Mesothelial cell of epicardium (in vitro differentiated cells): ENCODE results near the gene LRGUK. TPM values are rescaled to one million over a fixed set of nuclear protein-coding genes. Genes with fewer than 3 reads are reported as not detected.
"Not testable (repeated sequence)": the region's sequence is repeated elsewhere in the genome, so short reads cannot be mapped to it uniquely, and the experiment has no call there.

Source experiments
- DNase-seq, 2 experiments: peaks; one replicate each; pipeline ENCODE4 v3.0.0; 2021; ENCODE audit warnings: low spot score in 2 of 2; ENCODE audit not compliant: unreplicated experiment in 2 of 2
- H3K27ac Mint-ChIP-seq: 2 replicates; pipeline ENCODE4 v1.8.0; 2021; ENCODE audit warnings: mixed read lengths
- H3K27me3 Mint-ChIP-seq: 2 replicates; pipeline ENCODE4 v1.8.0; 2021; ENCODE audit warnings: low read depth, mixed read lengths
- H3K36me3 Mint-ChIP-seq: 2 replicates; pipeline ENCODE4 v1.8.0; 2021; ENCODE audit warnings: mixed read lengths
- H3K4me1 Mint-ChIP-seq: 2 replicates; pipeline ENCODE4 v1.8.0; 2021; ENCODE audit warnings: mixed read lengths
- H3K4me3 Mint-ChIP-seq: 2 replicates; pipeline ENCODE4 v1.8.0; 2021; ENCODE audit warnings: mild to moderate bottlenecking, moderate library complexity, mixed read lengths
- H3K9me3 Mint-ChIP-seq: 2 replicates; pipeline ENCODE4 v1.8.0; 2021; ENCODE audit warnings: mixed read lengths
- CTCF ChIP-seq: fragments of 200-600 bp; sonication (generic); IDR thresholded peaks from one replicate; pipeline ENCODE4 v1.5.0; 2021; ENCODE audit warnings: antibody characterized with exemption; ENCODE audit not compliant: unreplicated experiment
- total RNA-seq: library from RNA; stranded (reverse); gene quantifications from 3 replicates; pipeline ENCODE4 v1.2.1, GENCODE V29; 2021

Gene LRGUK
- total RNA-seq, 1 donor from 2014 or later: 0.96 TPM

GRCh38 chr7:134212576-134213546 lies 85.7 kb downstream of the LRGUK start:
- Mint-ChIP-seq H3K36me3 (no peaks in the 10 kb centered on the region), H3K4me1 (no peaks in the 10 kb centered on the region), H3K27ac (no peak overlapping the region), H3K4me3 (no peak overlapping the region), H3K9me3 (no peaks in the 10 kb centered on the region), H3K27me3 (peaks cover 5% of the 10 kb centered on the region)
- no peak for TF ChIP-seq CTCF
- DNase-seq: no peak

GRCh38 chr7:134220236-134220635 lies 93.1 kb downstream of the LRGUK start:
- Mint-ChIP-seq H3K4me3 (no peak overlapping the region), H3K27me3 (peaks cover 11% of the 10 kb centered on the region), H3K4me1 (no peaks in the 10 kb centered on the region), H3K9me3 (no peaks in the 10 kb centered on the region), H3K36me3 (no peaks in the 10 kb centered on the region), H3K27ac (no peak overlapping the region)
- no peak for TF ChIP-seq CTCF
- DNase-seq: no peak

- Mint-ChIP-seq H3K9me3 (peaks cover 24% of the 10 kb centered on the region), H3K27me3 (peaks cover 32% of the 10 kb centered on the region)
- not testable (repeated sequence) for DNase-seq, H3K4me1 Mint-ChIP-seq, H3K27ac Mint-ChIP-seq, H3K4me3 Mint-ChIP-seq, H3K36me3 Mint-ChIP-seq
Measured at GRCh38 chr7:134231296-134231695, 104.2 kb downstream of the LRGUK start.

GRCh38 chr7:134234216-134234615 lies 107.1 kb downstream of the LRGUK start:
- DNase-seq: no peak
- Mint-ChIP-seq H3K27me3 (peaks cover 32% of the 10 kb centered on the region), H3K4me3 (no peak overlapping the region), H3K36me3 (no peaks in the 10 kb centered on the region), H3K9me3 (peaks cover 27% of the 10 kb centered on the region), H3K4me1 (no peaks in the 10 kb centered on the region), H3K27ac (no peak overlapping the region)
- no peak for TF ChIP-seq CTCF

GRCh38 chr7:134245253-134245652 lies 118.1 kb downstream of the LRGUK start:
- no peak for TF ChIP-seq CTCF
- Mint-ChIP-seq H3K27me3 (no peaks in the 10 kb centered on the region), H3K4me3 (no peak overlapping the region), H3K36me3 (peaks cover under 1% of the 10 kb centered on the region), H3K4me1 (peaks cover 6% of the 10 kb centered on the region), H3K27ac (no peak overlapping the region), H3K9me3 (peaks cover 9% of the 10 kb centered on the region)
- no peak for DNase-seq

- Mint-ChIP-seq H3K9me3 (peaks cover 4% of the 10 kb centered on the region), H3K36me3 (no peaks in the 10 kb centered on the region), H3K27ac (no peak overlapping the region), H3K4me1 (peaks cover 6% of the 10 kb centered on the region), H3K4me3 (no peak overlapping the region), H3K27me3 (no peaks in the 10 kb centered on the region)
- no peak for TF ChIP-seq CTCF
- DNase-seq: no peak
Measured at GRCh38 chr7:134246347-134246746, 119.2 kb downstream of the LRGUK start.
